ENCODE results near the gene CCBE1.

CCBE1 gene

DNA sequence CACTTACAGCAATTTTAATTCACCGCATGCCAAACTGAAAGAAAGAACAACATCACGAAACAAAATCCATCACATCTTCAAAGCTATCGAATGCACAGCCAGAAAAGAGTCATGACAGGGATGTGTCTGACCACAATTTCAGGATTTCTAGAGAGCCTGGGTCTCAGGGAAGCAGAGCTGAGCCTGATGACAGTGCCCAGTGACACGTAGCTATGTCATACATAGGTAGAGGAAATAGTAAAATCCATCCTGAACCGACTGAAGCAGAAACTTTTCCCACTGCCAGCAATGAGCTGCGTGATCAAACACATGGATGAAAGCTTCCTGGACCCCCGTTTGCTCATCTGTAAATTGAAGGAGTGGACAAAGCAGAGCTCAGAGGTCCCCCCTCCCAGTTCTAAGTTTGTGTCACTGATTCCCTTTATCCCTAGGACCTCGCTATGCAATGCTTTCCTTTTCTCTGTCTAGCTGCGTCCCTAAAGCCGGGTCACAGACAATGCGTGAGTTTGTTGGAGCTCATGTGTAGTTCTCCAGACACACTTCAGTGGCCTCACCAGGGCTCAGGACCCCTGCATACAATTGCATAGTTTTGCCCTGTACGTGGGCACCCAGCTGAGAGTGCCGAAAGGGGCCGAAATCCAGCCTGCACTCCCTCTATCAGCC lies 37.6 kb downstream of the CCBE1 start:
- TF ChIP-seq, protein P1, sequence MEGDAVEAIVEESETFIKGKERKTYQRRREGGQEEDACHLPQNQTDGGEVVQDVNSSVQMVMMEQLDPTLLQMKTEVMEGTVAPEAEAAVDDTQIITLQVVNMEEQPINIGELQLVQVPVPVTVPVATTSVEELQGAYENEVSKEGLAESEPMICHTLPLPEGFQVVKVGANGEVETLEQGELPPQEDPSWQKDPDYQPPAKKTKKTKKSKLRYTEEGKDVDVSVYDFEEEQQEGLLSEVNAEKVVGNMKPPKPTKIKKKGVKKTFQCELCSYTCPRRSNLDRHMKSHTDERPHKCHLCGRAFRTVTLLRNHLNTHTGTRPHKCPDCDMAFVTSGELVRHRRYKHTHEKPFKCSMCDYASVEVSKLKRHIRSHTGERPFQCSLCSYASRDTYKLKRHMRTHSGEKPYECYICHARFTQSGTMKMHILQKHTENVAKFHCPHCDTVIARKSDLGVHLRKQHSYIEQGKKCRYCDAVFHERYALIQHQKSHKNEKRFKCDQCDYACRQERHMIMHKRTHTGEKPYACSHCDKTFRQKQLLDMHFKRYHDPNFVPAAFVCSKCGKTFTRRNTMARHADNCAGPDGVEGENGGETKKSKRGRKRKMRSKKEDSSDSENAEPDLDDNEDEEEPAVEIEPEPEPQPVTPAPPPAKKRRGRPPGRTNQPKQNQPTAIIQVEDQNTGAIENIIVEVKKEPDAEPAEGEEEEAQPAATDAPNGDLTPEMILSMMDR (IDR thresholded peaks at IDR 0.05; ENCODE audit: insufficient read depth, low read depth, low read length, missing control alignments), result no peak
- DNase-seq (ENCODE audit: low read depth), result no peak
- no peak overlapping the region for H3K4me3 ChIP-seq (ENCODE audit: low read depth, low read length)

DNA sequence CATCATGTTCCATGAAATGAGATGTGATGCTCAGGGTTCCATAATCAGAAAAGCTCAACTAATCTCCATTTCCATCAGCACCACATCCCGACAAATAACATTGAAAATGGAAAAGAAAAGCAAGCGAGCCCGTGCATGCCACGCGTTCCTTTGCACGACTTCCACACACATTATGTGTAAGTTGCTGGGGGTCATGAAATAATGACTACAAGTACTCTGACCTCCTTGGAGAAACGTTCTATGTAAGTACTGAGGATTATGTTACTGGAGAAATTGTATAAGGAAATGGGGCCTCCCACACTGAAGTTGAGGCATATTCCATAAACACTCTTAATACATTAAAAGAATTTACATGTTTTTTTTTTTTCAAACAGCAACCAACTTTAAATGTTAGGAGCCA lies 38.3 kb downstream of the CCBE1 start:
- TF ChIP-seq, protein P1 (IDR thresholded peaks at IDR 0.05; ENCODE audit: insufficient read depth, low read depth, low read length, missing control alignments), result no peak
- DNase-seq (ENCODE audit: low read depth), result no peak
- H3K4me3 ChIP-seq (ENCODE audit: low read depth, low read length), result no peak overlapping the region

DNA sequence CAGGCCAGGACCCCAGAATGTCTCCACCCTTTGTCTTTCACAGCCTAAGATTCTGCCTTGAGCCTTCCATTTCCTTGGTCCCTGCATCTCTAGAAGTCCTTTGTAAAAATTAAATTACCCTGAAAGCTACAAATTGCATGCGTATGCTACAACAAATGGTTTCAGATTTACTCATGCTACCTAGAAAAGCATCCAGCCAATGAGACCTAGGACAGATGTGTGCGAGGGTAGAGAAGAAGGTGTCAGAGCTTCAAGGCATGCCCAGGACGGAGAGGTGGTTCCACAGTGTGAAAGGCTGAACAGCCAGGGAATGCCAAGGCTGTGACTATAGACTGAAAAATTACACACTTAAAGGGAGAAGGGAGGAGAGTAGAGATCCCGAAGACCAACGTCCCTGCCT lies 40.2 kb downstream of the CCBE1 start:
- H3K4me3 ChIP-seq (ENCODE audit: low read depth, low read length), result no peak overlapping the region
- TF ChIP-seq, protein P1 (IDR thresholded peaks at IDR 0.05; ENCODE audit: insufficient read depth, low read depth, low read length, missing control alignments), result no peak

DNA sequence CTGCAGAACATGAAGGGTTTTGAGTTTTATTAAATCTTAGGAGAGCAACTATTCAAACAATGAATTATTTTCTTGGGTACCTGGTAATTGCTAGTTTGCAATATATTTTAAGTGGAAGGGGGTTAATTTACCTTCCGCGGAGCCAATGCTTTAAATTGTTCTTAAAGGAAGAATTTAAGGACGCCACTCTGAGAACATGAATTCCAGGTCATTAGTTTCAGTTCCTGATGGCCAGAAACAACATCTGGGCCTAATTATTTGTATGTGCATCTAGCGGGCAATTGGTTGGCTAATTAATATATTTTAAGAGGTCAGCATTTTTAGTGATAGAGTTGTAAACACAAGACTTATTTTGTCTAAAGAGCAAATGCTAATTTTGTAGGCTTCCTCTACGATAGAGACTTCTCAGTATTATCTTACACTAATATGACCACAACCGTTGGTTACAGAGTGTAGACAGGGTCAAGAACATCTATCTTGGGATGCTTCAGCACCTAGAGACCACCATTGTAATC lies 40.8 kb downstream of the CCBE1 start:
- no peak overlapping the region for H3K4me3 ChIP-seq (ENCODE audit: low read depth, low read length)
- DNase-seq (ENCODE audit: low read depth), result no peak
- TF ChIP-seq, protein P1 (IDR thresholded peaks at IDR 0.05; ENCODE audit: insufficient read depth, low read depth, low read length, missing control alignments), result no peak

More for the DNA sequence above, 40.2 kb downstream of the CCBE1 start:
- peak; percentile 11 for DNase-seq (ENCODE audit: low read depth)

DNA sequence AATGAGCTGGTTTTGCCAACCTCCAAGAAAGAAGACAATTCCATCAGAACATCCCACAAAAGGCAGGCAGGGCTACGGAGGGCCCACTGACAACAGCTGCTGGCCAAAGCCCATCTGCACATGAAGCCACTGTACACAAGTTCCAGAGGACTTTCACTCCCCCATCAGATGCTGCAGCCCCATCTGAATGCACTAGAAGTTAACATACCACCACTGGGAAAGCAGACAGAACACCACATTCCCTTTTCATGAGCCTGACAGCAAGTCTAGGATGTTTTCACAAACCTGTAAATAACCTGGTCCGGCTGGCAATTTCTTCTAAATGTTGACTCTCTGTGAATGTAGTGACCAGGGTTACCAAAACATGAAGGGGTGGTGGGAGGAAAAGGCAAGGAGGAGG lies 41.5 kb downstream of the CCBE1 start:
- no peak overlapping the region for H3K4me3 ChIP-seq (ENCODE audit: low read depth, low read length)
- DNase-seq (ENCODE audit: low read depth), result no peak

DNA sequence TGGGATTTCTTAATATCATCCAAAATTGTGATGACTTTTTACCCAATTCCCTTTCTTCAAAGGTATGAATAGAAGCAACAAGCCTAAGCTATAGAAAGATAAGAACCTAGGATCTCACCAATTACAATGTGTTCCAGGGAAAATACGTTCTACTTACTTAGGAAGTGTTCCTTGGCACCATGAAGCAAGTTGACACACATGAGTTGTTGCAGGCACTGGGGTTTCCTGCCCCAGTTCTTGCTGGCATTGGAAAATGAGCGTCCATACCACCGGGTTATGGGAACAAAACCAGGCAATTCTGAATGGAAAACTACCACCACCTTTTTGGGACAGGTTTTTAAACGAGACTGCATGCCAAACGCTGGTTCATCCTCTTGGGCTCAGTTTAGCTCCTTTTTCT lies 46.2 kb downstream of the CCBE1 start:
- DNase-seq (ENCODE audit: low read depth), result no peak
- H3K4me3 ChIP-seq (ENCODE audit: low read depth, low read length), result no peak overlapping the region
- TF ChIP-seq, protein P1 (IDR thresholded peaks at IDR 0.05; ENCODE audit: insufficient read depth, low read depth, low read length, missing control alignments), result no peak

More for the DNA sequence above, 41.5 kb downstream of the CCBE1 start:
- TF ChIP-seq, protein P1 (IDR thresholded peaks at IDR 0.05; ENCODE audit: insufficient read depth, low read depth, low read length, missing control alignments), result no peak

Measured in GM12865 (cell line).